Skin of body (tissue), 2 donors: ENCODE measurements around the gene OPCML. TPM values are rescaled to one million over a fixed set of nuclear protein-coding genes. Genes with fewer than 3 reads are reported as not detected.

Source experiments
- DNase-seq: peaks from one replicate; lab custom pipeline; 2025; lab: John Stamatoyannopoulos, UW
- total RNA-seq: library from RNA; depleted of rRNA; stranded (reverse); fragments of >200 nt; gene quantifications from one replicate; pipeline ENCODE4 v1.2.3, GENCODE V29; 2014

Gene OPCML
- total RNA-seq, 1 donor from 2014 or later, result 0.49 TPM

GRCh38 chr11:133137270-133137669 lies 395.0 kb downstream of the OPCML start:
- DNase-seq, result no peak

GRCh38 chr11:133136376-133136775 lies 395.9 kb downstream of the OPCML start:
- DNase-seq, result no peak

- no peak for DNase-seq
Observed at GRCh38 chr11:133134314-133135173, 397.8 kb downstream of the OPCML start.

- DNase-seq, result no peak
Observed at GRCh38 chr11:133133606-133134005, 398.7 kb downstream of the OPCML start.

DNA sequence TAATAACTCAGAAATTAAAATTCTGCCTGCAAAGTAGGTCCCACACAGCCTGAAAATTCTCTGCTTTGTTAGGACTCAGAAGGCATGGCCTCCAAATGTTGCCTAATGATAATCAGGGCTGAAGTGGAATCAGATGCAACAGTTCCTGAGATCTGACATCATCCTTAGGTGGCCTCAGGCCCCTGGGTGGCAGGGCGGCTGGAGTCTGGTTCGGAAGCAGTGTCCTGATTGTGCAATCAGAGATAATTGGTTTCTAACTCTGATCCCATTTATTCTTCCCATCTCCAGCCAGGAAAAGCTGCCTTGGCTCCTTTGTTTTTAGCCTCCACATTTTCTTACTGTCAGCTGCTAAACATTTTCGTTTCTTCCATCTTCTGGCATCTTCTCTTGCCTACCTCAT lies 399.3 kb downstream of the OPCML start:
- DNase-seq, result no peak

DNA sequence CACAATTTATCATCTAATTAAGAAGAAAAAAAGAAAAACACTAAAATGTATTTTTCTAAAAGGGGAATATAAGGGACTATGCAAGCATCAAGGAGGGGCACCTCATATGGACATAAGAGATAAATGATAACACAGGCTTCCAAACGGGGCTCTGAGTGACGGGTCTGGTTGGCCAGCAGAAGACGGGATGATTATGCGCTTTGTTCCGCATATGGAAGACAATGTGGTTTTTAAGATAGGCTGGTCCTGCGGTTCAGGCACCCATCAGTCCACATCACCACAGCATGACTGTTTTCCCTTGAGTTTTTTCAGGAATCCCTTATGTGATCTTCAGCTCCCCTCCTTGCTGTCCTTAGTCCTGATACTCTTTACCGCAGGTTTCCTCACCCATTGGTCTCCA lies 404.6 kb downstream of the OPCML start:
- no peak for DNase-seq

DNA sequence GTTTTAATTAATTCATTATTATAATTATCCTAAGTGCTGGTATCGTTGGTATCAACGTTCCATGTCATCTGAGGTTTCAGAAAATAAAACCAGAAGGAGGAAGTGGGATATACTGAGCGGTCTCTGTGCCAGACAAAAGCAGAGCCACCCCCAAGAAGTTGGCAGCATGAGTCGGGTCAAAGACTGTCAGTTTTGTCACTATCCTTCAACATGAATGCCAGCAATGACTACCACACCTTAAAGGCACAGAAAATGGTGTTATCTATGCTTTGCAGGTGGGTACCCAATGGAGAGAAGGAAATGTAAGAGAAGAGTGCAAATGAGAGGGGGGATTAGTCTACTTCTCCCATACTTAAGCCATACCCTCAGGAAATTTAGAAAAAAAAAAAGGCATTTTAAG lies 408.5 kb downstream of the OPCML start:
- no peak for DNase-seq

- no peak for DNase-seq
Observed at GRCh38 chr11:133123366-133123765, 408.9 kb downstream of the OPCML start.

GRCh38 chr11:133122256-133122655 lies 410.0 kb downstream of the OPCML start:
- no peak for DNase-seq

DNA sequence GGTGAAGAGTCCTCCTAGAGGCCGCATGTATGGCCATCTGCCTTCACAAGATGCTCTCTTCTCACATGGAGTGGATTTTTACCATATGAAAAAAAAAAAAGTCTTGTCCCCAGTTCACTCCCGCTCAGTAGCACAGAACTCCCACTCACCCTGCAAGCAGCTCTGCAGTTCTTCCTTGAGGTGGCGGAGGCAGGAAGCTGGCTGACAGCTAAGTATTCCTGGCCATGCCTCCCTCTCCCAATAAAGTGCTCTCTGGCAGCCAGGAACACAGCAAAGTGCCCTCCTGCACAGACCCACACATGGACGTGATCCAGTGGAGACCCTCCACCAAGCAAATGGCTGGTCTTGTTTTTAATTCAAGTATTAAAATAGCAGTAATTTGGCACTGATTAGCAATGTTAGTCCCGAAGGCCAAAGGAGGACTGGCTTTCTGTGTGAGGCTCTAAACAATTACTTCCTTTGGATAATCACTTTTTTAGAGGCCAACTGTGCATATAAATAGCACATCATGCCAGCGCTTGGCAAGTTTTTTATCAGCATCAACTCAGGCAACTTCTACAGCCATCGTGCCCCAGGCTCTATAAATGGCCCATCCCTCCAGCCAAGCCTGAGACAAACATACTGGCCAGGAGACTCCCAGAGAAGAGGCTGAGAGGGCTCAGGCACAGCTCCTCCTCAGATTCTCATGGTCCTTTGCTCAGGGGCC lies 413.6 kb downstream of the OPCML start:
- DNase-seq, result no peak

- no peak for DNase-seq
Observed at GRCh38 chr11:133115099-133115498, 417.2 kb downstream of the OPCML start.

DNA sequence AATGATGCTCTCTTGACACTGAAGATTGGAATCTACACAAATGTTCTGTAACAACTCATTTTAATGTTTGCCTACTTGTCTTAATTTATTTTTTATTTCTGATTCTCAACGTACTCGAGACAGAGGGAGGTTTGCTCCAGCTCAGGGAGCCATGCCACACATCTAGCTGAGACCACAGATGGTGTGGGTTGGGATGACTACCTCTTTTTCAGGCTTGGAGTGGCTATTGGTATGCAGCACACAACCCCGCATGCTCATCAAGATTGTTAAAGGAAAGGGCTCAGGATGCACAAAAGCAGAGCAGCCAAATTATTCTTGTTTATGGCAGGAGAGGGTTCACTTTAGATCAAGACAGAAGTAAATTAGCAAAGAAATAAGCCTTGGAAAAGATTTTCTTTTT lies 424.5 kb downstream of the OPCML start:
- DNase-seq, result no peak

DNA sequence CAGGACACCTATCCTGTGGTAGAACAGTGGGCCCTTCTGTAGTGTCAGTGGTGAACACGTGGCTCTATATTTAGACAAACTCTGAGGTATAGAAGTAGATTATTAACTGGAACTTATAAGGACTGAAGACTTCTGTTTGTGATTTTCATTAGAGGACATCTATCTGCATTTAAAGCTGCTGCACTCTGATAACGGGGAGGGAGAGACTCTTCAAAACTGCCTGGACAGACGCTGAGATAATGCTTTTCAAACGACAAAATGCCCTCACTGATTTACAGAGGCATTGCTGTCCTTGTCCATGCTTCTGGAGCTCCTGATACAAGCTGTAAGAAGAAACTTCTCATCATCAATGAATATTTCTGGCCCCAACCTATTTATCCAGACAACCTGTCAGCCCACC lies 425.2 kb downstream of the OPCML start:
- no peak for DNase-seq

- no peak for DNase-seq
Observed at GRCh38 chr11:133106417-133106816, 425.9 kb downstream of the OPCML start.

- DNase-seq, result no peak
Observed at GRCh38 chr11:133104009-133104744, 428.1 kb downstream of the OPCML start.

- no peak for DNase-seq
Observed at GRCh38 chr11:133096981-133097380, 435.3 kb downstream of the OPCML start.

GRCh38 chr11:133086518-133086917 lies 445.8 kb downstream of the OPCML start:
- DNase-seq, result no peak

DNA sequence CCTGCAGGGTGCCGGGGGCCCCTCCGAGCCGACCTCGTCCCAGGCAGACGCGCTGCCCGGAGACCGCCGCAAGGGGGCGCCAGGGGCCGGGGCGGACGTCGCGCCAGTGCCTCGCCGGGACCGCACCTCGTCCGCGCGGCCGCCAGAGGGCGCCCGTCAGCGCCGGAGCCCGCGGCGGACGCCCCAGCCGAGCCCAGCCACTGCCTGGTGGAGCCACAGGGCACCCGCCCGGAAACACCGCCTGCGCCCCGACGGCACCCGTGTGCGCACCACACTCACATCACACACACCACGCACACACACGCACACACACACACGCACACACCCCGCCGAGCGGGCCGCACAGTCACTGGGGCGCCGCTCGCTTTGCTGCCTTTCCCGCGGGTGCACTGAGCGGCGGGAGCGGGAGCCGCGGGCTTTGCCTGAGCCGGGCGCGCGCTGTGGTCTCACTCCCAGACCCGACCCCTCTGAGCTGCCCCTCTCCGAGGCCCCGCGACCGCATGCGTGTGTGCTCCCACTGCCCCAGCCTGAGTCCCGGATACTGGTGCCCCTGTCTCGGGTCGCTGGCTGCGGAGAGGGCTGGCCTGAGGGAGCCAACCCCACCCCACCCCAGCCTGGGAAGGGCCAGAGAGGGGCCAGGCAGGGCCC lies 449.3 kb downstream of the OPCML start:
- DNase-seq, result peak; percentile 30

GRCh38 chr11:133082453-133082781 lies 449.9 kb downstream of the OPCML start:
- DNase-seq, result no peak

GRCh38 chr11:133081730-133082452 lies 450.4 kb downstream of the OPCML start:
- DNase-seq, result no peak

DNA sequence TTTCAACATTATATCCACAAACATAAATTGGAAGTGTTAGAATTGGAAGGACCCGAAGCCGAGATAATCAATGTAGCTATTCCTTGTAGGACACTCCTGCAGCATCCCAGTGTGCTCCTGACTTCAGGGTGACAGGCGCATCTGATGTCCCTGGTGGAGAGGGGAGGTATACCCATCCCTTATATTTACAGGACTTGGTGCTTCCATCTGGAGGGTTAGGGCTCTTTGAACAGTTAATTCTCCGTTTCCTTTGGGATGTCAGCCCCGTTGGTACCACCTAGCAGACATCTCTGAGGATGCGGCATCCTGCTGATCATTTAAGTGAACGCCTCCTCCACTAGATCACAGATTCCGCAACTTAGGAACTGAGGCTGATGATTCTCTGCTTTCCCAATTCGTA lies 451.3 kb downstream of the OPCML start:
- DNase-seq, result no peak
